Retinal pigment epithelial cell (primary cell): ENCODE measurements around the gene DGAT2L6.
A peak's percentile ranks its signal among the peaks of the same experiment; 100 is the strongest.

Experiments used
- DNase-seq: peaks from one replicate; pipeline ENCODE4 v3.0.0-alpha.2; 2010; ENCODE audit warnings: low read depth
- H3K4me3 ChIP-seq: 2 replicates; pipeline ENCODE4 v1.5.1; 2011; ENCODE audit warnings: mild to moderate bottlenecking, low read length, control low read depth, moderate library complexity
- TF ChIP-seq, protein P1 (sequence below): conservative IDR thresholded peaks from 2 replicates; pipeline ENCODE4 v1.5.1; 2011; ENCODE audit warnings: low read depth, low read length, control low read depth, inconsistent platforms

The DGAT2L6 gene

DNA sequence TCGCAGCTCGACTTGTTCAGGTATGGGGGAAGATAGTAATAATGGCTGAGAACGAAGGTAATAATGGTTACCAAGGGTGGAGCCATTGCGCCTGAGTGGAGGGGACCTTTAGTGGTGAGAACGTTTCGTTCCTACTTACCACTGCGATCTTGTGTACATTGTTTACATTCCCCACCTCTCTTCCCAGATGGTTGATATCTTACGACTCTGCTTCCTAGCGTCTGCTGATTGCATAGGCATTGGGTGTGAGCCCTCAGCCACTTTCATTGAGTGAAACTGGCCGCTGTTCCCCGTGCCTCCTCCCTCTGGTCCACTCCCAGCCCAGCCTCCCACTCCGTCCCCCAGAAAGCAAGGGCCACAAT, 43.2 kb upstream of the DGAT2L6 start:
- peak overlapping the region; percentile 83 for H3K4me3 ChIP-seq
- no peak for DNase-seq
- TF ChIP-seq, protein P1, sequence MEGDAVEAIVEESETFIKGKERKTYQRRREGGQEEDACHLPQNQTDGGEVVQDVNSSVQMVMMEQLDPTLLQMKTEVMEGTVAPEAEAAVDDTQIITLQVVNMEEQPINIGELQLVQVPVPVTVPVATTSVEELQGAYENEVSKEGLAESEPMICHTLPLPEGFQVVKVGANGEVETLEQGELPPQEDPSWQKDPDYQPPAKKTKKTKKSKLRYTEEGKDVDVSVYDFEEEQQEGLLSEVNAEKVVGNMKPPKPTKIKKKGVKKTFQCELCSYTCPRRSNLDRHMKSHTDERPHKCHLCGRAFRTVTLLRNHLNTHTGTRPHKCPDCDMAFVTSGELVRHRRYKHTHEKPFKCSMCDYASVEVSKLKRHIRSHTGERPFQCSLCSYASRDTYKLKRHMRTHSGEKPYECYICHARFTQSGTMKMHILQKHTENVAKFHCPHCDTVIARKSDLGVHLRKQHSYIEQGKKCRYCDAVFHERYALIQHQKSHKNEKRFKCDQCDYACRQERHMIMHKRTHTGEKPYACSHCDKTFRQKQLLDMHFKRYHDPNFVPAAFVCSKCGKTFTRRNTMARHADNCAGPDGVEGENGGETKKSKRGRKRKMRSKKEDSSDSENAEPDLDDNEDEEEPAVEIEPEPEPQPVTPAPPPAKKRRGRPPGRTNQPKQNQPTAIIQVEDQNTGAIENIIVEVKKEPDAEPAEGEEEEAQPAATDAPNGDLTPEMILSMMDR, result no peak

- TF ChIP-seq, protein P1, result no peak
- no peak overlapping the region for H3K4me3 ChIP-seq
- no peak for DNase-seq
These were observed 38.7 kb upstream of the DGAT2L6 start for GRCh38 chrX:70138622-70139021.

GRCh38 chrX:70139736-70140135, 37.5 kb upstream of the DGAT2L6 start:
- no peak for DNase-seq
- no peak overlapping the region for H3K4me3 ChIP-seq
- TF ChIP-seq, protein P1, result no peak

GRCh38 chrX:70141373-70141772, 35.9 kb upstream of the DGAT2L6 start:
- no peak for DNase-seq
- H3K4me3 ChIP-seq, result no peak overlapping the region
- TF ChIP-seq, protein P1, result no peak

DNA sequence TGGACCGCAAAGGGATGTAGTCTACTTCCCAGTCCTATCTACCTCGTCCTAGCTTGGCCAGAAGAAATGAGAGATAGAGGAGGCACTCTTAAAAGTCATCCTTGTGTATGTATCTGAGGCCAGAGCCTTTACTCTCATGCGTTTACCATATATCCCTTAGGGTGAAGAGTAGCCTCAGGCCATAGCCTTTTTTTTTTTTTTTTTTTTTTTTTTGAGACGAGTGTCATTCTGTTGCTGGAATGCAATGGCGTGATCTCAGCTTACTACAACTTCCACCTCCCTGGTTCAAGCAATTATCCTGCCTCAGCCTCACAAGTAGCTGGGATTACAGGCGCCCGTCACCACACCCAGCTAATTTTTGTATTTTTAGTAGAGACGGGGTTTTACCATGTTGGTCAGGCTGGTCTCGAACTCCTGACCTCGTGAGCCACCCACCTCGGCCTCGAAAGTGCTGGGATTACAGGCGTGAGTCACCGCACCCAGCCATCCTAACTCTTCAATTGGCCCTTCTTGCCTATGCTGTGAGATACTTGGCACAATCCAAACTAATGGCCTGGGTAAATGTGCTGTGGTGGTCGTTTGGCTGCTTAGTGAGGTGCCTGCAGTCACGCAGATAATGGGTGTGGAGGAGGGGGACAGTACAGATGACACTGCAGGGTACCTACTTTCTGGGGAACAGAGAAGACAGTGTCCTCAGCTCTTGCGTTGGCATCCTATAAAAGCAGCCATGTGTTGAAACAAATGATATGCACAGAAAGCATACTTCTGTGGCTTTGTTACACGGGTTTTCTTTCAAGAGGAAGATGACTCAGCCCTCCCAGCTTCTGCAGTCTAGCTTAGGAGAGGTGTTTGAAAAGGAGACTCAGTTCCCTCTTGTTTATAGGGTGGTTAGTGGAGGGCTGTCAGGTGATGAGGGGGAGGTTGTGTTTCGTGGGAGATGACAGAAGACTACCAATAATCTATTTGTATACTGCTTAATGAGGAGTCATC, 10.4 kb upstream of the DGAT2L6 start:
- no peak overlapping the region for H3K4me3 ChIP-seq
- peak; percentile 27 for DNase-seq
- TF ChIP-seq, protein P1, result no peak

- no peak overlapping the region for H3K4me3 ChIP-seq
- DNase-seq, result peak; percentile 11
- TF ChIP-seq, protein P1, result no peak
These were observed 8.8 kb upstream of the DGAT2L6 start for GRCh38 chrX:70168238-70169188.
